Activated CD4-positive, alpha-beta T cell treated with anti-CD3 and anti-CD28 coated beads for 36 hours (primary cell): ENCODE measurements around the gene ZAR1L. TPM values are rescaled to one million over a fixed set of nuclear protein-coding genes. Genes with fewer than 3 reads are reported as not detected.

Source experiments
- ATAC-seq: fragments of 200-7000 bp; cut with Tn5 transposase; one replicate; pipeline ENCODE4 v1.10.0; 2021; ENCODE audit warnings: mild to moderate bottlenecking, moderate library complexity
- CTCF ChIA-PET: fragments of 350-600 bp; sonication (Branson Sonifier 250); formaldehyde crosslinking; loops from one replicate; lab custom pipeline; 2021; ENCODE audit warnings: antibody characterized with exemption; lab: Charles Lee
- POLR2A ChIA-PET: fragments of 350-600 bp; sonication (Branson Sonifier 250); formaldehyde crosslinking; loops from one replicate; lab custom pipeline; 2021; ENCODE audit warnings: antibody characterized with exemption, inconsistent platforms; lab: Charles Lee
- DNase-seq: peaks from one replicate; pipeline ENCODE4 v3.0.0-alpha.2; 2020
- H3K27ac Mint-ChIP-seq: one replicate; pipeline ENCODE4 v1.8.0; 2021; ENCODE audit warnings: mixed read lengths
- H3K27me3 Mint-ChIP-seq: one replicate; pipeline ENCODE4 v1.8.0; 2021; ENCODE audit warnings: mixed read lengths
- H3K36me3 Mint-ChIP-seq: one replicate; pipeline ENCODE4 v1.8.0; 2021; ENCODE audit warnings: low read depth, mixed read lengths
- H3K4me1 Mint-ChIP-seq: one replicate; pipeline ENCODE4 v1.8.0; 2021; ENCODE audit warnings: mixed read lengths
- H3K4me3 Mint-ChIP-seq: one replicate; pipeline ENCODE4 v1.8.0; 2021; ENCODE audit warnings: mild to moderate bottlenecking, moderate library complexity, mixed read lengths
- H3K9me3 Mint-ChIP-seq: one replicate; pipeline ENCODE4 v1.8.0; 2021; ENCODE audit warnings: low read depth, mixed read lengths
- intact Hi-C, 2 experiments: fragments of 100-400 bp; cut with DNase I in 1 of 2; cut with micrococcal nuclease in 1 of 2; formaldehyde crosslinking; loops; one replicate each; pipeline versions ENCODE4 v1.14.2 to v1.15.1; 2022 to 2024; cut with DNase I, micrococcal nuclease
- total RNA-seq, 2 experiments: library from RNA; stranded (reverse); gene quantifications; one replicate each; pipeline ENCODE4 v1.2.3, GENCODE V29; 2021

ZAR1L gene
- total RNA-seq, 2 experiments from 2014 or later: not detected

DNA sequence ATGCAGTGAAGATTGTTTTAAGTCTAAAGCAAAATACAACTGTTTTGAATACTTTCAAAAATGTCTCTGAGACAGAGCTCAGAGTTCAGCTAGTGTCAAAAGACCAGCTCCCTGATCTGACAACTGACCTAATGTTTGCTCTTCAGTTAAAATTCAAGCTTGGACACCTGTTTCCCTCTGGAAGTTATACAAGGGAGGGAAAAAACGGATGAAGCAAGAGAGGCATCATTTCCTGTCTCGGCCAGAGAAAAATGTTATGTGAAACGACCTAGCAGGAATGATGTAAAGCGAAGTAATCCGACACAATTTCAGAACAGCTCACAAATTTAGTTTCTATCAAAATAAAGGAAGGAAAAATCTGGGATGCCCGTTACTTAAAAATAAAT is 59.4 kb downstream of the ZAR1L start:
- H3K4me1 Mint-ChIP-seq: no peaks in the 10 kb centered on the region
- ChIA-PET CTCF (interaction anchor here (0.8 to 2.9 kb wide), 3 partner anchors 9 to 53 kb away, joined by 4 to 21 read pairs (median 5); no protein-coding TSS in a partner anchor), POLR2A (no interaction called here)
- DNase-seq (no peak), ATAC-seq (no peak)
- intact Hi-C loops: no loop called here
- H3K27ac Mint-ChIP-seq: no peak overlapping the region
- no peaks in the 10 kb centered on the region for H3K9me3 Mint-ChIP-seq
- H3K4me3 Mint-ChIP-seq: no peak overlapping the region
- no peaks in the 10 kb centered on the region for H3K27me3 Mint-ChIP-seq
- H3K36me3 Mint-ChIP-seq: peaks cover 3% of the 10 kb centered on the region

DNA sequence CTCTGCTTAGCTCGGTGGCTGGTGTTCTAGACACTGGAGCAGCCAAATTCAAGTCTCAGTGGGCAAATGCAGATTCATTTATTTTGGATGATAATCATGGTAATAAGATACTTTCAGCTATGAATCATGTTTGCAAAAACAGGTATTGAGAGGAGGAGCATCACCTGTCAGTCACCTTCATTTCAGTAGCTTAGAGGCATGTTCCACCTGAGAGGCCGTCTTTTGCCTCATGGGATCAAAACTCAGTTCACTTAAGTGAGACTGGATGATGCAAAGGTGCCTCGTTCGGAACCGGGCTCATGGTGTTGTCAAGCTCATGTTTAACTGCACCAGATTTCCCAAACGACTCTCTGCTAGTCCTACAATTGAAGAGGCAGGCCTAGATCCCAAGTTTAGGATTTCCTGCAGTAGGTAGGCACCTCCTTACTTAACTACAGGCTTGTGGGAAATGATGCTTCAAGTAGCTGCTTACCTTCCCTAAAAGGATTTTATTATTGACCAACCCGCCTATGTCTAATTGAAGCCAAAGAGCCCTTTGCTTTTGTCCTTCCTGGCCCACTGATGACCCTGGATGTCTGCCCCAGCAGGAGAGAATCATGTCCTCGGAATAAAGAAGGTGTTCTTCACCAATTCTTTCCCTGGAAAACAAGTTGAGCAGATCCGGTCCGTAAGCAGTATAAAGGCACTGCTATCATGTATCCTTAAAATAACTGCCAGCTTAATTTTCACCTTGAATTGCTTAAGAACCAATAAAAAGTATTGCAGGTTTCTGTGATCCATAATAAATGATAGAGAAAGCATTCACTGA is 60.0 kb downstream of the ZAR1L start:
- no peaks in the 10 kb centered on the region for H3K27me3 Mint-ChIP-seq
- no peaks in the 10 kb centered on the region for H3K4me1 Mint-ChIP-seq

DNA sequence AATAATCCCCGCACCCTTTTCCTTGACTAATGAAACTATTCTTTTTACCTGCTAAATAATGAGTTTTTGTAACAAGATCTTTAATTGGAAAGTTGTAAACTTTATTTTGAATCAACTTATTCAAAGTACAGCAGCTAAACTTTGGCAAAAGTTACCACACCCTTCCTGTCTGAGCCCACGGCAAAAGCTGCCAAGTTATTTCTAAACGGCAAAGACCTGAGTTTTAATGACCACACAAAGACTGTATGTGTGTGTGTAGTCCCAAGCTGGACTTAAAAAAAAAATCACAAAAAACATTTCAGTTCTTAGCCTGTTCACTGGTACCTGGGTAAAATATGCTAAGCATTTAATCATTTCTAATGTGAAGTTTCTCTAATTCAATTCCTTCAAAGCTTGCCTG is 60.7 kb downstream of the ZAR1L start:
- Mint-ChIP-seq H3K4me3 (no peak overlapping the region), H3K9me3 (no peaks in the 10 kb centered on the region), H3K27me3 (no peaks in the 10 kb centered on the region), H3K27ac (no peak overlapping the region), H3K36me3 (peaks cover 3% of the 10 kb centered on the region), H3K4me1 (no peaks in the 10 kb centered on the region)
- CTCF ChIA-PET: interaction anchor here (0.8 to 2.9 kb wide), 4 partner anchors 8 to 90 kb away, joined by 3 to 21 read pairs (median 5); no protein-coding TSS in a partner anchor
- no peak for DNase-seq
- POLR2A ChIA-PET: interaction anchor here (0.7 kb wide), 1 partner anchor 257 kb away, joined by 11 read pairs; no protein-coding TSS in a partner anchor
- intact Hi-C loops: no loop called here
- ATAC-seq: no peak

More for the DNA sequence above, 60.0 kb downstream of the ZAR1L start:
- CTCF ChIA-PET: interaction anchor here (0.8 to 2.9 kb wide), 5 partner anchors 9 to 91 kb away, joined by 3 to 21 read pairs (median 5); no protein-coding TSS in a partner anchor
- DNase-seq: no peak
- Mint-ChIP-seq H3K27ac (no peak overlapping the region), H3K36me3 (peaks cover 3% of the 10 kb centered on the region), H3K9me3 (no peaks in the 10 kb centered on the region), H3K4me3 (no peak overlapping the region)
- intact Hi-C loops: no loop called here
- POLR2A ChIA-PET: interaction anchor here (0.7 kb wide), 1 partner anchor 258 kb away, joined by 11 read pairs; no protein-coding TSS in a partner anchor
- no peak for ATAC-seq

DNA sequence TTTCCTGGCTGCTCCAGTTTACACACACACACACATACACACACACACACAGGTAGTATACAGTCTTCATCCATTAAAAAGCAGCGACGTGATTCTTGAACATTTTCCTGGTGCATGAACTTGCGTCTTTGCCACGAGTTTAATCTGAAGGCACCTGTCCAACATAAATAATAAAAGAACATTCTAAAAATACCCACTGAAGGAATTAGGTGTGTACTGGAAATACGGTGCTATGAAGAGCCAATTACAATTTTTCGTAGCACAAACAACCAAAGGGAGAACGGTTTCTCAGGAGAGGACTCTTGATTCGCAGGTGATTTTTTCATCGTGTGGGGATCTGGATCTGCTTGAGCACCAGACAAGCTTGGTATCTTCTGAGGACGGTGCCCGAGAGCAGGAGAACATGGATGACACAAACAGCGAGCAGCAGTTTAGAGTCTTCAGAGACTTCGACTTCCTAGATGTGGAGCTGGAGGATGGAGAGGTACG is 61.2 kb downstream of the ZAR1L start:
- H3K4me1 Mint-ChIP-seq: no peaks in the 10 kb centered on the region
- H3K9me3 Mint-ChIP-seq: no peaks in the 10 kb centered on the region
- ATAC-seq (no peak), DNase-seq (no peak)
- H3K27ac Mint-ChIP-seq: no peak overlapping the region
- H3K4me3 Mint-ChIP-seq: no peak overlapping the region
- H3K36me3 Mint-ChIP-seq: peaks cover 3% of the 10 kb centered on the region
- H3K27me3 Mint-ChIP-seq: no peaks in the 10 kb centered on the region
- CTCF ChIA-PET: interaction anchor here (0.9 to 2.9 kb wide), 2 partner anchors 8 to 23 kb away, joined by 5 to 21 read pairs; no protein-coding TSS in a partner anchor
- intact Hi-C loops: no loop called here
- POLR2A ChIA-PET: no interaction called here

Other genes starting within 250 kb of the ZAR1L start
- 10 to 100 TPM; 34.1 to 49.0 TPM for gene BRCA2, start 145 bp upstream of the ZAR1L start, total RNA-seq
- gene N4BP2L1, start 112.8 kb upstream of the ZAR1L start, total RNA-seq: 10 to 100 TPM; 16.1 to 16.5 TPM
- gene N4BP2L2, start 223.4 kb upstream of the ZAR1L start, total RNA-seq: 100 to 1,000 TPM in 1 of 2 experiments, 10 to 100 TPM in 1; 95.1 to 105 TPM